Heart left ventricle (tissue), 16 donors: ENCODE data around the gene AMZ2. TPM values are rescaled to one million over a fixed set of nuclear protein-coding genes. Genes with fewer than 3 reads are reported as not detected.
A peak's percentile ranks its signal among the peaks of the same experiment; 100 is the strongest.

Experiments used
- ATAC-seq, 4 donors: fragments of 200-7000 bp; cut with Tn5 transposase; one replicate each; pipeline ENCODE4 v1.9.1; 2020 to 2022; ENCODE audit warnings: moderate library complexity in 4 of 4, mild to moderate bottlenecking in 3 of 4, moderate number of reproducible peaks in 1 of 4
- DNase-seq, 5 donors: peaks; one replicate each; pipeline ENCODE4 v3.0.0-alpha.2; 2020
- H3K27ac ChIP-seq, 12 donors: fragments of 200-600 bp; sonication (generic) in 4 of 12; one replicate each; pipeline versions ENCODE4 v1.5.0 to v1.8.0; 2016 to 2022; ENCODE audit warnings: mild to moderate bottlenecking in 2 of 12
- H3K27me3 ChIP-seq, 9 donors: fragments of 200-600 bp; sonication (generic) in 2 of 9; one replicate each; pipeline versions ENCODE4 v1.5.1 to v1.8.0; 2016 to 2022; ENCODE audit warnings: mild to moderate bottlenecking in 3 of 9
- H3K36me3 ChIP-seq, 9 donors: fragments of 200-600 bp; sonication (generic) in 2 of 9; one replicate each; pipeline versions ENCODE4 v1.5.0 to v1.8.0; 2018 to 2022; ENCODE audit warnings: mild to moderate bottlenecking in 2 of 9
- H3K4me1 ChIP-seq, 12 donors: fragments of 200-600 bp; sonication (generic) in 4 of 12; one replicate each; pipeline versions ENCODE4 v1.5.0 to v1.8.0; 2016 to 2022; ENCODE audit warnings: mild to moderate bottlenecking in 3 of 12
- H3K4me3 ChIP-seq, 12 donors: fragments of 200-600 bp; sonication (generic) in 4 of 12; one replicate each; pipeline versions ENCODE4 v1.5.0 to v1.8.0; 2017 to 2022; ENCODE audit warnings: mild to moderate bottlenecking in 9 of 12, moderate library complexity in 4 of 12
- H3K9me3 ChIP-seq, 12 donors: fragments of 200-600 bp; sonication (generic) in 4 of 12; one replicate each; pipeline versions ENCODE4 v1.5.0 to v1.8.0; 2016 to 2022; ENCODE audit warnings: mild to moderate bottlenecking in 1 of 12
- POLR2A ChIP-seq, 2 donors: fragments of 450-650 bp; IDR thresholded peaks; one replicate each; pipeline ENCODE4 v1.6.1; 2017; ENCODE audit warnings: antibody characterized with exemption in 2 of 2, mild to moderate bottlenecking in 2 of 2, moderate library complexity in 2 of 2
- WGBS, 4 donors: extraction: QIAGEN DNeasy Blood & Tissue Kit in 2 of 4; methylation state at CpG; one replicate each; pipeline versions ENCODE4 v1.1.5 to v1.1.7; 2013 to 2018; 5-methylcytosine and 5-hydroxymethylcytosine counted together
- intact Hi-C, 10 donors: fragments of 100-400 bp; cut with DNase I; formaldehyde crosslinking; loops; one replicate each; pipeline versions ENCODE4 v1.11.1 to v1.14.2; 2022
- polyA plus RNA-seq, 2 donors: library from polyadenylated mRNA; stranded (reverse); fragments of 200-250 nt; gene quantifications; one replicate each; pipeline ENCODE4 v1.2.3, GENCODE V29; 2013
- total RNA-seq, 9 donors: library from RNA; depleted of rRNA in 2 of 9; stranded (reverse); fragments of >200 nt in 2 of 9; fragmentation: NEBNext Ultra II Directional in 3 of 9; extraction: Animal tissue kit (Norgen Biotek cat#: 25700) in 3 of 9; gene quantifications; one replicate each; pipeline versions ENCODE4 v1.1.0 to v1.2.4, GENCODE V29; 2016 to 2023
- TF ChIP-seq, protein P1 (sequence below), 12 donors: fragments of 200-600 bp; sonication (generic) in 4 of 12; IDR thresholded peaks; one replicate each; pipeline versions ENCODE4 v1.5.0 to v1.8.0; 2018 to 2022; ENCODE audit warnings: antibody characterized with exemption in 12 of 12, mild to moderate bottlenecking in 5 of 12
- donor health status: ischemic (EF 13 %, LVEDD 7.1; RV severe dilation, severe dysfunction).
- donor health status: healthy with polysubstance abuse.
- donor health status: DM: no; HTN: yes; CAD: no.
- donor health status: DM: no; HTN: no; CAD: no.
- donor health status: ischemic (EF 25% LVEDD 6.9; RV normal size, moderate dysfunction).
- donor health status: ischemic (EF 25% LVEDD 5.7; RV mildly dilated, moderate dysfunction).
- donor health status: healthy.
- donor health status: DM: yes; HTN: yes; CAD: no.
- donor health status: ischemic (EF 35%, LVEDD 5.7; RV mildly dilated, moderate dysfunction).
- donor health status: nonischemic (EF 11% LVEDD 7.7; RV severe dilation, severe dysfunction).
- donor health status: DM: yes; HTN: yes; CAD: no.
- donor health status: PGD.
- donor health status: ischemic (EF 29% LVEDD 5.4; RV normal size, mild dysfunction).
- donor health status: nonischemic (EF 23%, LVEDD 6.1; RV moderate dilation, normal function).

The AMZ2 gene
- total and polyA plus RNA-seq, 11 donors = 52.9 to 141 (median 89.1) TPM

DNA sequence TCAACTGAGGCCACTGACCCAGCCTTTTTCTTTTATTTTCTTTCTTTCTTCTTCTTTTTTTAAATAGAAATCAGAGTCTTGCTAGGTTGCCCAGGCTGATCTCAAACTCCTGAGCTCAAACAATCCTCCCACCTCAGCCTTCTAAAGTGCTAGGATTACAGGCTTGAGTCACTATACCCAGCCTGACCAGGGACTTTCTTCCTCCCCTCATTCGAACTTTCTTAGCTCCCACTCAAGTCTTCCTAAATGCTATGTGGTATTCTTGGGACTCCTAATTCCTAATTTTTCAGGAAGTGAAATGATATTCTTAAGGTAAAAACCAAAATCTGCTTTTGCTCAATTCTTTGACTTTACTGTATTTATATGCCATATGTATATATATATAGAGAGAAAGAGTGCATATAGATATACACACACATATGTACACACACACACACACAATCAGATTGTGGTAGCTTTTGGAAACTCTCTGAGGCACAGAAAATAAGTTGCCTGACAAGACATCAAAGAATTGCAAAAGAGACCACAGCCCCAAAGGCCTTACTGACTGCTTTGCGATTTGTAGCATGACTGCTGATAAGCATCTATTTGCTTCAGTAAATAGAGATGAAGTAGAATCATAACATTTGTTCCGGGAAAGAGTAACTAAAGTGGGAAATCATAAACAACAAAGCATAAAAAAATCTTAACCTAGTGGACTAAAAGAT, 9.5 kb upstream of the AMZ2 start:
- peaks cover 0 to 48% (median 2%) of the 10 kb centered on the region in 12 donors for H3K4me1 ChIP-seq
- DNase-seq (no peak), ATAC-seq (no peak)
- H3K9me3 ChIP-seq = no peaks in the 10 kb centered on the region
- H3K4me3 ChIP-seq = peak overlapping the region in 1 of 12 donors; percentile 42
- intact Hi-C loops = no loop called here
- H3K27ac ChIP-seq = peak overlapping the region in 6 of 12 donors; percentile 17 to 96 (median 48)
- WGBS, 4 donors = 57 to 87% (median 75%) methylated on average over 3 of the region's 3 CpGs
- TF ChIP-seq, protein P1, sequence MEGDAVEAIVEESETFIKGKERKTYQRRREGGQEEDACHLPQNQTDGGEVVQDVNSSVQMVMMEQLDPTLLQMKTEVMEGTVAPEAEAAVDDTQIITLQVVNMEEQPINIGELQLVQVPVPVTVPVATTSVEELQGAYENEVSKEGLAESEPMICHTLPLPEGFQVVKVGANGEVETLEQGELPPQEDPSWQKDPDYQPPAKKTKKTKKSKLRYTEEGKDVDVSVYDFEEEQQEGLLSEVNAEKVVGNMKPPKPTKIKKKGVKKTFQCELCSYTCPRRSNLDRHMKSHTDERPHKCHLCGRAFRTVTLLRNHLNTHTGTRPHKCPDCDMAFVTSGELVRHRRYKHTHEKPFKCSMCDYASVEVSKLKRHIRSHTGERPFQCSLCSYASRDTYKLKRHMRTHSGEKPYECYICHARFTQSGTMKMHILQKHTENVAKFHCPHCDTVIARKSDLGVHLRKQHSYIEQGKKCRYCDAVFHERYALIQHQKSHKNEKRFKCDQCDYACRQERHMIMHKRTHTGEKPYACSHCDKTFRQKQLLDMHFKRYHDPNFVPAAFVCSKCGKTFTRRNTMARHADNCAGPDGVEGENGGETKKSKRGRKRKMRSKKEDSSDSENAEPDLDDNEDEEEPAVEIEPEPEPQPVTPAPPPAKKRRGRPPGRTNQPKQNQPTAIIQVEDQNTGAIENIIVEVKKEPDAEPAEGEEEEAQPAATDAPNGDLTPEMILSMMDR (IDR thresholded peaks at IDR 0.05) = no peak
- TF ChIP-seq POLR2A (IDR thresholded peaks at IDR 0.05) = no peak
- no peaks in the 10 kb centered on the region for H3K36me3 ChIP-seq
- H3K27me3 ChIP-seq = no peaks in the 10 kb centered on the region

DNA sequence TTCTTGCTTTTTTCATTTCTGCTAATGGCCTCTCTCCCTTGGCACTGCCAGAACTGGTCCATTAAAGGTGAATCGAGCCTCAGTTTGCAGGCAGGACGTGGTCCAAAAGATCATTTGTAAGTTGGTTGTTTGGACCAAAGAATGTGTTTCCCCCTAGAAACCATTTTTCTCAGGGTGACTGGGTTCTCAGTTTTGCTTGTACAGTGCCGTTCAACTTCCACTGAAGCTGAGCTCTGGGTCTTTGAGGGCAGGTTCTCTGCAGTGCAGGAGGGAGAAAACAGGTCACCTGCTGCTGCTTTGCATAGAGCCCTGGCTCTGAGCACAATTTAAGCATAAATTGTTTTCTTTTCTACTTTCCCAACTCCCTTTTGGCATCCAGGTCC, 9.0 kb upstream of the AMZ2 start:
- WGBS, 4 donors = 87 to 92% (median 89%) methylated on average over 3 of the region's 3 CpGs
- peak overlapping the region in 1 of 12 donors; percentile 96 for H3K27ac ChIP-seq
- intact Hi-C loops = no loop called here

DNA sequence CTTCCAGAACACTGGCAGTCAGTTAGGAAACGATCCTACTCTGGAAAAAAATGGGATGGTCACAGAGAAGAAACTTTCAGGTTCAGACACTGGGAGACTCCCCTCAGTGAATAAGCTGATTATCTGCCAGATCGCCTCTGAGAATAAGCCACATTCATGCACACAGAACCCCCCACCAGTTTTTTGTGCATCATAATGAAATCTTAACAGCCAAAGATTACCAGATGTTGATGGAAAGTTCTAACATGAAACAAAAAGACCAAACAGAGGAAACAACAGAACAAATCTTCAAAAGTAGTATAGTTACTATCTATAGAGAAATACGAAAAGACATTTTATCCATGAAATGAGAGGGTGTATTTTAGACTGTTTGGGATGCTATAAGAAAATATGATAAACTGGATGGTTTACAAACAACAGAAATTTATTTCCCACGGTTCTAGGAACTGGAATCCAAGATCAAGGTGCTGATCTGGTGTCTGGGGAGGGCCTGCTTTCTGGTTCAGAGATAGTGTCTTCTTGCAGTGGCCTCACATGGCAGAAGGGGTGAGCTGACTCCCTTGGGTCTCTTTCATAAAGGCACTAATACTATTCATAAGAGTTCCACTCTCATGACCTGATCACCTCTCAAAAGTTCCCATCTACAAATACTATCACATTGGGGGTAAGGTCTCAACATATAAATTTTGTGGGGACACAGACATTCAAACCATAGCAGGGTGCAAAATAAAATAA, 8.0 kb upstream of the AMZ2 start:
- Histone ChIP-seq H3K4me1 (peaks cover 0 to 42% (median 2%) of the 10 kb centered on the region in 12 donors), H3K36me3 (no peaks in the 10 kb centered on the region), H3K27ac (peak overlapping the region in 1 of 12 donors; percentile 96), H3K27me3 (no peaks in the 10 kb centered on the region), H3K4me3 (no peak overlapping the region), H3K9me3 (no peaks in the 10 kb centered on the region)
- 88 to 93% (median 91%) methylated on average over 4 of the region's 4 CpGs for WGBS, 4 donors
- no peak for DNase-seq
- TF ChIP-seq POLR2A (IDR thresholded peaks at IDR 0.05) = no peak
- TF ChIP-seq, protein P1 (IDR thresholded peaks at IDR 0.05) = no peak
- intact Hi-C loops = no loop called here
- ATAC-seq = no peak

More for the DNA sequence above, 9.0 kb upstream of the AMZ2 start:
- DNase-seq = no peak
- peaks cover 0 to 48% (median 2%) of the 10 kb centered on the region in 12 donors for H3K4me1 ChIP-seq
- no peaks in the 10 kb centered on the region for H3K9me3 ChIP-seq
- ATAC-seq = no peak
- no peaks in the 10 kb centered on the region for H3K27me3 ChIP-seq
- no peaks in the 10 kb centered on the region for H3K36me3 ChIP-seq
- no peak for TF ChIP-seq POLR2A (IDR thresholded peaks at IDR 0.05)
- TF ChIP-seq, protein P1 (IDR thresholded peaks at IDR 0.05) = no peak
- no peak overlapping the region for H3K4me3 ChIP-seq
